ENCODE data around the gene ATP4A.

Gene ATP4A

GRCh38 chr19:35546532-35546931 is 16.9 kb downstream of the ATP4A start:
- no peak for DNase-seq (ENCODE audit: low read depth)
- TF ChIP-seq CTCF (IDR thresholded peaks at IDR 0.05; ENCODE audit: low read length, missing control alignments) = no peak
- peak overlapping the region; percentile 92 for H3K4me3 ChIP-seq (replicated peaks; ENCODE audit: low read depth, low read length)

GRCh38 chr19:35545855-35546381 is 17.5 kb downstream of the ATP4A start:
- DNase-seq (ENCODE audit: low read depth) = no peak
- peak overlapping the region; percentile 92 for H3K4me3 ChIP-seq (replicated peaks; ENCODE audit: low read depth, low read length)
- no peak for TF ChIP-seq CTCF (IDR thresholded peaks at IDR 0.05; ENCODE audit: low read length, missing control alignments)

- peak; percentile 85 for DNase-seq (ENCODE audit: low read depth)
- peak within 1 kb of the TSS; percentile 92 for H3K4me3 ChIP-seq (replicated peaks; ENCODE audit: low read depth, low read length)
- no peak for TF ChIP-seq CTCF (IDR thresholded peaks at IDR 0.05; ENCODE audit: low read length, missing control alignments)
Measured at GRCh38 chr19:35545001-35545854, 18.2 kb downstream of the ATP4A start, which contains the start of gene TMEM147. TSS of gene TMEM147 (plus strand) at chr19:35545626. CDS start at chr19:35545740, 114 bp downstream.

- TF ChIP-seq CTCF (IDR thresholded peaks at IDR 0.05; ENCODE audit: low read length, missing control alignments) = no peak
- peak overlapping the region; percentile 92 for H3K4me3 ChIP-seq (replicated peaks; ENCODE audit: low read depth, low read length)
- DNase-seq (ENCODE audit: low read depth) = no peak
Measured at GRCh38 chr19:35544110-35544802, 19.2 kb downstream of the ATP4A start.

GRCh38 chr19:35543280-35544109 is 20.0 kb downstream of the ATP4A start:
- H3K4me3 ChIP-seq (replicated peaks; ENCODE audit: low read depth, low read length) = no peak overlapping the region
- no peak for TF ChIP-seq CTCF (IDR thresholded peaks at IDR 0.05; ENCODE audit: low read length, missing control alignments)
- DNase-seq (ENCODE audit: low read depth) = no peak

GRCh38 chr19:35542209-35542608 is 21.2 kb downstream of the ATP4A start:
- TF ChIP-seq CTCF (IDR thresholded peaks at IDR 0.05; ENCODE audit: low read length, missing control alignments) = no peak
- no peak for DNase-seq (ENCODE audit: low read depth)
- H3K4me3 ChIP-seq (replicated peaks; ENCODE audit: low read depth, low read length) = no peak overlapping the region

All from fibroblast of pulmonary artery (primary cell).